ENCODE measurements around the gene AFTPH. TPM values are rescaled to one million over a fixed set of nuclear protein-coding genes. Genes with fewer than 3 reads are reported as not detected.

AFTPH gene
- total RNA-seq, 2 experiments from 2014 or later = 34.3 to 38.9 TPM

- no peaks in the 10 kb centered on the region for H3K27me3 Mint-ChIP-seq
- DNase-seq = no peak
- peaks cover 31% of the 10 kb centered on the region for H3K4me1 Mint-ChIP-seq
- ATAC-seq (ENCODE audit: low read depth) = no peak
- peaks cover 10% of the 10 kb centered on the region for H3K36me3 Mint-ChIP-seq
- no peaks in the 10 kb centered on the region for H3K9me3 Mint-ChIP-seq
- H3K27ac Mint-ChIP-seq = no peak overlapping the region
- POLR2A ChIA-PET = no interaction called here
- no peak overlapping the region for H3K4me3 Mint-ChIP-seq
Observed at GRCh38 chr2:64563436-64563938, 39.4 kb downstream of the AFTPH start.

- Mint-ChIP-seq H3K4me3 (no peak overlapping the region), H3K9me3 (no peaks in the 10 kb centered on the region), H3K36me3 (peaks cover 11% of the 10 kb centered on the region), H3K27me3 (no peaks in the 10 kb centered on the region), H3K27ac (no peak overlapping the region), H3K4me1 (peaks cover 28% of the 10 kb centered on the region)
- no peak for ATAC-seq (ENCODE audit: low read depth)
- POLR2A ChIA-PET = no interaction called here
- no peak for DNase-seq
Observed at GRCh38 chr2:64565949-64566710, 42.0 kb downstream of the AFTPH start.

- H3K9me3 Mint-ChIP-seq = no peaks in the 10 kb centered on the region
- POLR2A ChIA-PET = interaction anchor here (1.1 kb wide), 1 partner anchor 44 kb away, joined by 3 read pairs; no protein-coding TSS in a partner anchor
- DNase-seq (no peak), ATAC-seq (ENCODE audit: low read depth) (no peak)
- H3K27ac Mint-ChIP-seq = no peak overlapping the region
- H3K27me3 Mint-ChIP-seq = no peaks in the 10 kb centered on the region
- H3K4me1 Mint-ChIP-seq = peaks cover 19% of the 10 kb centered on the region
- H3K4me3 Mint-ChIP-seq = no peak overlapping the region
- H3K36me3 Mint-ChIP-seq = peaks cover 19% of the 10 kb centered on the region
Observed at GRCh38 chr2:64567473-64567872, 43.3 kb downstream of the AFTPH start.

- H3K4me3 Mint-ChIP-seq = no peak overlapping the region
- no peaks in the 10 kb centered on the region for H3K9me3 Mint-ChIP-seq
- H3K27ac Mint-ChIP-seq = no peak overlapping the region
- DNase-seq (no peak), ATAC-seq (ENCODE audit: low read depth) (no peak)
- peaks cover 11% of the 10 kb centered on the region for H3K4me1 Mint-ChIP-seq
- no peaks in the 10 kb centered on the region for H3K27me3 Mint-ChIP-seq
- POLR2A ChIA-PET = interaction anchor here (1.1 kb wide), 1 partner anchor 38 kb away, joined by 5 read pairs; no protein-coding TSS in a partner anchor
- peaks cover 19% of the 10 kb centered on the region for H3K36me3 Mint-ChIP-seq
Observed at GRCh38 chr2:64568836-64569235, 44.7 kb downstream of the AFTPH start.

GRCh38 chr2:64574871-64575270, 50.7 kb downstream of the AFTPH start:
- ATAC-seq (ENCODE audit: low read depth) (peak; percentile 66), DNase-seq (no peak)
- peaks cover 18% of the 10 kb centered on the region for H3K36me3 Mint-ChIP-seq
- no peaks in the 10 kb centered on the region for H3K27me3 Mint-ChIP-seq
- H3K4me3 Mint-ChIP-seq = no peak overlapping the region
- H3K27ac Mint-ChIP-seq = peak overlapping the region; percentile 15
- H3K9me3 Mint-ChIP-seq = no peaks in the 10 kb centered on the region
- POLR2A ChIA-PET = interaction anchor here (1.9 kb wide), 1 partner anchor 52 kb away, joined by 6 read pairs; no protein-coding TSS in a partner anchor
- H3K4me1 Mint-ChIP-seq = peaks cover 5% of the 10 kb centered on the region

GRCh38 chr2:64581018-64581417, 56.9 kb downstream of the AFTPH start:
- no peak overlapping the region for H3K27ac Mint-ChIP-seq
- no peak overlapping the region for H3K4me3 Mint-ChIP-seq
- no peaks in the 10 kb centered on the region for H3K4me1 Mint-ChIP-seq
- no peaks in the 10 kb centered on the region for H3K9me3 Mint-ChIP-seq
- POLR2A ChIA-PET = no interaction called here
- ATAC-seq (ENCODE audit: low read depth) = no peak
- DNase-seq = no peak
- no peaks in the 10 kb centered on the region for H3K27me3 Mint-ChIP-seq
- H3K36me3 Mint-ChIP-seq = peaks cover 7% of the 10 kb centered on the region

- Mint-ChIP-seq H3K4me1 (peaks cover under 1% of the 10 kb centered on the region), H3K9me3 (no peaks in the 10 kb centered on the region), H3K27ac (no peak overlapping the region), H3K4me3 (no peak overlapping the region), H3K27me3 (no peaks in the 10 kb centered on the region), H3K36me3 (peaks cover 4% of the 10 kb centered on the region)
- ATAC-seq (ENCODE audit: low read depth) (no peak), DNase-seq (no peak)
- POLR2A ChIA-PET = no interaction called here
Observed at GRCh38 chr2:64581777-64582539, 57.8 kb downstream of the AFTPH start.

GRCh38 chr2:64582774-64583340, 58.7 kb downstream of the AFTPH start:
- H3K4me1 Mint-ChIP-seq = peaks cover 1% of the 10 kb centered on the region
- DNase-seq (no peak), ATAC-seq (ENCODE audit: low read depth) (no peak)
- no peak overlapping the region for H3K27ac Mint-ChIP-seq
- no peaks in the 10 kb centered on the region for H3K9me3 Mint-ChIP-seq
- POLR2A ChIA-PET = no interaction called here
- peaks cover 3% of the 10 kb centered on the region for H3K36me3 Mint-ChIP-seq
- H3K4me3 Mint-ChIP-seq = no peak overlapping the region
- no peaks in the 10 kb centered on the region for H3K27me3 Mint-ChIP-seq

- POLR2A ChIA-PET = no interaction called here
- Mint-ChIP-seq H3K4me1 (peaks cover 3% of the 10 kb centered on the region), H3K36me3 (peaks cover 6% of the 10 kb centered on the region), H3K9me3 (no peaks in the 10 kb centered on the region), H3K27ac (no peak overlapping the region), H3K27me3 (no peaks in the 10 kb centered on the region), H3K4me3 (no peak overlapping the region)
- ATAC-seq (ENCODE audit: low read depth) (no peak), DNase-seq (no peak)
Observed at GRCh38 chr2:64586054-64586453, 61.9 kb downstream of the AFTPH start.

GRCh38 chr2:64586883-64587481, 62.9 kb downstream of the AFTPH start:
- H3K36me3 Mint-ChIP-seq = peaks cover 9% of the 10 kb centered on the region
- POLR2A ChIA-PET = no interaction called here
- no peak for ATAC-seq (ENCODE audit: low read depth)

GRCh38 chr2:64587561-64587960, 63.4 kb downstream of the AFTPH start:
- H3K4me1 Mint-ChIP-seq = peaks cover 3% of the 10 kb centered on the region
- POLR2A ChIA-PET = no interaction called here
- no peaks in the 10 kb centered on the region for H3K27me3 Mint-ChIP-seq
- ATAC-seq (ENCODE audit: low read depth) (no peak), DNase-seq (no peak)
- H3K4me3 Mint-ChIP-seq = no peak overlapping the region
- no peaks in the 10 kb centered on the region for H3K9me3 Mint-ChIP-seq
- no peak overlapping the region for H3K27ac Mint-ChIP-seq
- H3K36me3 Mint-ChIP-seq = peaks cover 11% of the 10 kb centered on the region

More at GRCh38 chr2:64586883-64587481, 62.9 kb downstream of the AFTPH start:
- H3K27me3 Mint-ChIP-seq = no peaks in the 10 kb centered on the region
- no peak for DNase-seq
- H3K4me1 Mint-ChIP-seq = peaks cover 3% of the 10 kb centered on the region
- H3K27ac Mint-ChIP-seq = no peak overlapping the region
- no peak overlapping the region for H3K4me3 Mint-ChIP-seq
- no peaks in the 10 kb centered on the region for H3K9me3 Mint-ChIP-seq

GRCh38 chr2:64591188-64591587, 67.1 kb downstream of the AFTPH start:
- no peak overlapping the region for H3K4me3 Mint-ChIP-seq
- no peaks in the 10 kb centered on the region for H3K27me3 Mint-ChIP-seq
- no peak overlapping the region for H3K27ac Mint-ChIP-seq
- H3K36me3 Mint-ChIP-seq = peaks cover 13% of the 10 kb centered on the region
- peaks cover 3% of the 10 kb centered on the region for H3K4me1 Mint-ChIP-seq
- H3K9me3 Mint-ChIP-seq = no peaks in the 10 kb centered on the region
- POLR2A ChIA-PET = no interaction called here
- ATAC-seq (ENCODE audit: low read depth) (no peak), DNase-seq (no peak)

- ATAC-seq (ENCODE audit: low read depth) = no peak
- POLR2A ChIA-PET = no interaction called here
- H3K27ac Mint-ChIP-seq = no peak overlapping the region
Observed at GRCh38 chr2:64593035-64593655, 69.0 kb downstream of the AFTPH start.

More at GRCh38 chr2:64593035-64593655, 69.0 kb downstream of the AFTPH start:
- no peaks in the 10 kb centered on the region for H3K4me1 Mint-ChIP-seq
- H3K27me3 Mint-ChIP-seq = no peaks in the 10 kb centered on the region
- H3K36me3 Mint-ChIP-seq = peaks cover 12% of the 10 kb centered on the region
- no peaks in the 10 kb centered on the region for H3K9me3 Mint-ChIP-seq
- no peak overlapping the region for H3K4me3 Mint-ChIP-seq
- DNase-seq = no peak

All from activated naive CD8-positive, alpha-beta T cell treated with anti-CD3 and anti-CD28 coated beads, Interleukin-2, amount 10 ng/mL, durations not matched to agents 7 days and 5 days (primary cell).